AG04449 (cell line): ENCODE data around the gene CYB5A.

ENCODE experiments used
- CTCF ChIA-PET: fragments of 350-600 bp; formaldehyde crosslinking; extraction: SDS; loops from one replicate; lab custom pipeline; 2021; ENCODE audit warnings: antibody characterized with exemption; lab: Yijun Ruan, JAX
- POLR2A ChIA-PET: fragments of 400-600, 350-600 bp; formaldehyde crosslinking; extraction: SDS; loops from one replicate; lab custom pipeline; 2020; ENCODE audit warnings: antibody characterized with exemption, inconsistent platforms; lab: Yijun Ruan, JAX
- DNase-seq: peaks from one replicate; pipeline ENCODE4 v3.0.0-alpha.2; 2010; ENCODE audit warnings: low read depth, low spot score
- H3K4me3 ChIP-seq: 2 replicates; pipeline ENCODE4 v1.5.1; 2011; ENCODE audit warnings: low read depth, mild to moderate bottlenecking, control low read depth, low read length
- TF ChIP-seq, protein P1 (sequence below): IDR thresholded peaks from one replicate; pipeline ENCODE4 v1.5.1; 2011; ENCODE audit warnings: mild to moderate bottlenecking, moderate library complexity, low read length, control low read depth, inconsistent platforms; ENCODE audit not compliant: insufficient read depth; ENCODE audit errors: missing control alignments

Gene CYB5A

DNA sequence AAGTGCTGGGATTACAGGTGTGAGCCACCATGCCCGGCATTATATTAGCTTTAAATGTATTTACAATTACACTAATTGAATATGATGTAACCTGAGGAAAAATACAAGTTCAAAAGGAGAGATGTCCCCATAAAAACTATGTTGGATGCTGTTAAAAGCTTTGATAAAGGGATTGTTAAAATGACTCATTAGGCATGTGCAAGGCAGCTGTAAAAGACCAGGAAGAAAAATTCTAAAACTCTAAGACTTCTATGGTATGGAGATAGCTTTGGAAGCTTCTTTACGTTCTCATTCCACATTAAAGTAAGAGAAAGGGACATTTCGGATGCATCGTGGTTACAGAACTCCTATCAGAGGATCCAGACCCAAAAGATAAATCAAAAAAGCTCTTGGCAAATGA is 50.3 kb downstream of the CYB5A start:
- DNase-seq, result no peak
- POLR2A ChIA-PET, result no interaction called here
- CTCF ChIA-PET, result interaction anchor here (0.9 to 1.3 kb wide), 2 partner anchors 101 to 108 kb away, joined by 4 to 5 read pairs; no protein-coding TSS in a partner anchor
- TF ChIP-seq, protein P1, sequence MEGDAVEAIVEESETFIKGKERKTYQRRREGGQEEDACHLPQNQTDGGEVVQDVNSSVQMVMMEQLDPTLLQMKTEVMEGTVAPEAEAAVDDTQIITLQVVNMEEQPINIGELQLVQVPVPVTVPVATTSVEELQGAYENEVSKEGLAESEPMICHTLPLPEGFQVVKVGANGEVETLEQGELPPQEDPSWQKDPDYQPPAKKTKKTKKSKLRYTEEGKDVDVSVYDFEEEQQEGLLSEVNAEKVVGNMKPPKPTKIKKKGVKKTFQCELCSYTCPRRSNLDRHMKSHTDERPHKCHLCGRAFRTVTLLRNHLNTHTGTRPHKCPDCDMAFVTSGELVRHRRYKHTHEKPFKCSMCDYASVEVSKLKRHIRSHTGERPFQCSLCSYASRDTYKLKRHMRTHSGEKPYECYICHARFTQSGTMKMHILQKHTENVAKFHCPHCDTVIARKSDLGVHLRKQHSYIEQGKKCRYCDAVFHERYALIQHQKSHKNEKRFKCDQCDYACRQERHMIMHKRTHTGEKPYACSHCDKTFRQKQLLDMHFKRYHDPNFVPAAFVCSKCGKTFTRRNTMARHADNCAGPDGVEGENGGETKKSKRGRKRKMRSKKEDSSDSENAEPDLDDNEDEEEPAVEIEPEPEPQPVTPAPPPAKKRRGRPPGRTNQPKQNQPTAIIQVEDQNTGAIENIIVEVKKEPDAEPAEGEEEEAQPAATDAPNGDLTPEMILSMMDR, result no peak
- no peak overlapping the region for H3K4me3 ChIP-seq

DNA sequence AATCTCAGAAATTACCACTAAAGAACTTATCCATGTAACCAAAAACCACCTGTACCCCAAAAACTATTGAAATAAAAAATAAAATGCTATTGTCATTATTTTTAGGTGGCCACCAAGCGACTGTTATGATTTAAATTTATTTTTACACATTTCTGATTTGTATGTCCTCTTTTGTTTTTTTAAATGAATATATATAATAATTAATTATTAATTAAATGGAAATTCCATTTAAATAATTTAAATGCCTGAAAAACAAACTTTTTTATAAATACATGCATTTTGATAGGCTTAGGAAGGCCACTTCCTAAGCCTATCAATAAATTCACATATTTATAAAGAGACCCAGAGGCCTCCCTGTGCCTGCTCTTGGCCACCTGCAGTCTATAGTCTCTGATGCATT is 52.2 kb downstream of the CYB5A start:
- TF ChIP-seq, protein P1, result no peak
- POLR2A ChIA-PET, result no interaction called here
- no peak overlapping the region for H3K4me3 ChIP-seq
- CTCF ChIA-PET, result interaction anchor here (0.9 kb wide), 1 partner anchor 51 kb away, joined by 3 read pairs; no protein-coding TSS in a partner anchor
- DNase-seq, result no peak

- ChIA-PET POLR2A (no interaction called here), CTCF (interaction anchor here (1.2 kb wide), 1 partner anchor 107 kb away, joined by 4 read pairs; no protein-coding TSS in a partner anchor)
- TF ChIP-seq, protein P1, result no peak
- DNase-seq, result no peak
- H3K4me3 ChIP-seq, result no peak overlapping the region
Observed at GRCh38 chr18:74234326-74235171, 57.2 kb downstream of the CYB5A start.

DNA sequence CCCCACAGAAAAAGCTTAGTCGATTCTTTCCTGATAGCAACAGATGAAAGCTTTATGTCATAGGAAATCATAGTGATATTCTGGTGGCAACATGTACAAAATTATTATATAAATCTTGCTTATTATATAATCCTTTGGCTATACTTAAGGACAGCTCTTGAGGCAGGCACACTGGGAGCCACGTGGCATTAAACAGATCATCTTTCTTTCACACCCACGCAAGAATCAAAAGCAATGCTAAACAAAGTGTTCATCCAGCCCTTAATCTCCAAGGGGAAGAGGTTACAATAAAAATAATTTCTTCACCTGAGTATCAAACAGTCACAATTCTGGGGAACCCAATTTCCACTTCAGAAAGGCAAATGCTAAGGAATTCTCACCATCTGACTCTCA is 57.8 kb downstream of the CYB5A start:
- POLR2A ChIA-PET, result no interaction called here
- DNase-seq, result no peak
- no peak overlapping the region for H3K4me3 ChIP-seq
- TF ChIP-seq, protein P1, result no peak
- CTCF ChIA-PET, result interaction anchor here (1.2 kb wide), 1 partner anchor 108 kb away, joined by 4 read pairs; no protein-coding TSS in a partner anchor

GRCh38 chr18:74230922-74231714 is 60.6 kb downstream of the CYB5A start:
- no peak overlapping the region for H3K4me3 ChIP-seq
- DNase-seq, result no peak
- CTCF ChIA-PET, result no interaction called here
- TF ChIP-seq, protein P1, result no peak
- POLR2A ChIA-PET, result no interaction called here

DNA sequence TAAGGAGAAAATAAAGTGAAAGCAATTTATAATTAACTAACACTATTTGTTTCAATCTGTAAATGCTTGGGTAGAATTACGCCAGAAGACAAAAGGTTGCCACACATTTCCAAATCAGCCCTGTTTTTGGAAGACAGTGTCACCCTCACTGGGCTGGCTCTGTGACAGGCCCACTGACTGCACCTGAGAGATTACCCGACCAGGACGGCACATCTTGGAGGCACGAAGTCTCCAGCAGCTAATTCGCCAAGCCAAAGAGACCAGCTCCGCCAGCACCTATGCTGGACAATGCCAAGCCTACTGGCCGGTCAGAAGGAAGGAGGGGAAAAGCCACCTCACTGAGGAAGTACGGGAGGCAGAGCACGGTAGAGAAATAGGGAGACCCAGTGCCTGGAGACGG is 61.9 kb downstream of the CYB5A start:
- CTCF ChIA-PET, result no interaction called here
- no peak for DNase-seq
- POLR2A ChIA-PET, result no interaction called here
- TF ChIP-seq, protein P1, result no peak
- no peak overlapping the region for H3K4me3 ChIP-seq
